HG03342 (cell line): ENCODE measurements around the gene FGD2.

ENCODE experiments used
- ATAC-seq: cut with Tn5 transposase; IDR thresholded peaks from one replicate; pipeline ENCODE4 v1.9.1; 2021; ENCODE audit warnings: mild to moderate bottlenecking, moderate library complexity; ENCODE audit not compliant: unreplicated experiment

The FGD2 gene

GRCh38 chr6:37017606-37018197, 12.2 kb downstream of the FGD2 start:
- ATAC-seq = no peak

GRCh38 chr6:37018198-37019064, 13.0 kb downstream of the FGD2 start:
- peak; percentile 86 for ATAC-seq

GRCh38 chr6:37019065-37019450, 13.6 kb downstream of the FGD2 start:
- ATAC-seq = no peak

GRCh38 chr6:37020381-37020780, 14.9 kb downstream of the FGD2 start:
- no peak for ATAC-seq

GRCh38 chr6:37020812-37021211, 15.4 kb downstream of the FGD2 start:
- ATAC-seq = no peak

- no peak for ATAC-seq
Measured at GRCh38 chr6:37021356-37022129, 16.1 kb downstream of the FGD2 start.

- ATAC-seq = no peak
Measured at GRCh38 chr6:37022135-37022863, 16.8 kb downstream of the FGD2 start.

- no peak for ATAC-seq
Measured at GRCh38 chr6:37024656-37025337, 19.3 kb downstream of the FGD2 start.

- ATAC-seq = no peak
Measured at GRCh38 chr6:37025621-37026466, 20.4 kb downstream of the FGD2 start.

GRCh38 chr6:37027036-37027720, 21.7 kb downstream of the FGD2 start:
- ATAC-seq = no peak

GRCh38 chr6:37027811-37028469, 22.5 kb downstream of the FGD2 start:
- no peak for ATAC-seq

- ATAC-seq = no peak
Measured at GRCh38 chr6:37029249-37029971, 24.0 kb downstream of the FGD2 start.

- no peak for ATAC-seq
Measured at GRCh38 chr6:37030599-37030998, 25.1 kb downstream of the FGD2 start.

- ATAC-seq = no peak
Measured at GRCh38 chr6:37032239-37032638, 26.8 kb downstream of the FGD2 start.

GRCh38 chr6:37033255-37033654, 27.8 kb downstream of the FGD2 start:
- no peak for ATAC-seq

- ATAC-seq = no peak
Measured at GRCh38 chr6:37033819-37034795, 28.7 kb downstream of the FGD2 start.

- ATAC-seq = no peak
Measured at GRCh38 chr6:37036146-37036545, 30.7 kb downstream of the FGD2 start.
